WTC11 (cell line): ENCODE results near the gene SLC29A3. TPM values are rescaled to one million over a fixed set of nuclear protein-coding genes. Genes with fewer than 3 reads are reported as not detected.

Source experiments
- ATAC-seq: fragments of 200-7000 bp; cut with Tn5 transposase; 2 replicates; pipeline ENCODE4 v1.10.0; 2021; ENCODE audit warnings: mild to moderate bottlenecking, moderate library complexity
- CTCF ChIA-PET: fragments of 300-600 bp; sonication (Branson Sonifier 250); formaldehyde crosslinking; loops from one replicate; lab custom pipeline; 2021; ENCODE audit warnings: antibody characterized with exemption; lab: Charles Lee
- POLR2A ChIA-PET: fragments of 350-600 bp; sonication (Branson Sonifier 250); formaldehyde crosslinking; loops from one replicate; lab custom pipeline; 2021; ENCODE audit warnings: antibody characterized with exemption; lab: Charles Lee
- DNase-seq: peaks from one replicate; pipeline ENCODE4 v3.0.0; 2021; ENCODE audit warnings: low spot score
- H3K27ac Mint-ChIP-seq: 2 replicates; pipeline ENCODE4 v1.8.0; 2021; ENCODE audit warnings: mixed read lengths
- H3K27me3 Mint-ChIP-seq: 2 replicates; pipeline ENCODE4 v1.8.0; 2021; ENCODE audit warnings: low read depth, mild to moderate bottlenecking, moderate library complexity, mixed read lengths
- H3K36me3 Mint-ChIP-seq: 2 replicates; pipeline ENCODE4 v1.8.0; 2021; ENCODE audit warnings: mixed read lengths
- H3K4me1 Mint-ChIP-seq: 2 replicates; pipeline ENCODE4 v1.8.0; 2022; ENCODE audit warnings: mixed read lengths
- H3K4me3 Mint-ChIP-seq: 2 replicates; pipeline ENCODE4 v1.8.0; 2021; ENCODE audit warnings: mild to moderate bottlenecking, moderate library complexity, mixed read lengths
- H3K9me3 Mint-ChIP-seq: 2 replicates; pipeline ENCODE4 v1.8.0; 2021; ENCODE audit warnings: mixed read lengths
- ATF1 ChIP-seq: sonication (generic); formaldehyde crosslinking; IDR thresholded peaks from 2 replicates; pipeline ENCODE4 v1.8.1; 2023; ENCODE audit warnings: mild to moderate bottlenecking, moderate library complexity, missing genetic modification reagents
- CBFB ChIP-seq: sonication (generic); formaldehyde crosslinking; IDR thresholded peaks from 2 replicates; pipeline ENCODE4 v1.8.1; 2022; ENCODE audit warnings: mild to moderate bottlenecking, low read depth, missing genetic modification reagents
- CREM ChIP-seq: sonication (generic); formaldehyde crosslinking; IDR thresholded peaks from 2 replicates; pipeline ENCODE4 v1.8.1; 2022; ENCODE audit warnings: mild to moderate bottlenecking, missing genetic modification reagents, moderate library complexity
- ELF4 ChIP-seq: sonication (generic); formaldehyde crosslinking; IDR thresholded peaks from 2 replicates; pipeline ENCODE4 v1.8.1; 2022; ENCODE audit warnings: low read depth, mild to moderate bottlenecking, moderate library complexity, missing genetic modification reagents
- ETV6 ChIP-seq: sonication (generic); formaldehyde crosslinking; IDR thresholded peaks from 2 replicates; pipeline ENCODE4 v1.8.1; 2022; ENCODE audit warnings: mild to moderate bottlenecking, missing genetic modification reagents
- GABPB1 ChIP-seq: sonication (generic); formaldehyde crosslinking; IDR thresholded peaks from 2 replicates; pipeline ENCODE4 v1.8.1; 2023; ENCODE audit warnings: mild to moderate bottlenecking, missing genetic modification reagents
- IRF2 ChIP-seq: sonication (generic); formaldehyde crosslinking; IDR thresholded peaks from 2 replicates; pipeline ENCODE4 v1.8.0; 2022; ENCODE audit warnings: low read depth, missing genetic modification reagents, borderline replicate concordance
- NR1H2 ChIP-seq: sonication (generic); formaldehyde crosslinking; IDR thresholded peaks from 2 replicates; pipeline ENCODE4 v1.9.0; 2021; ENCODE audit warnings: mild to moderate bottlenecking, moderate library complexity, missing genetic modification reagents
- NR3C1 ChIP-seq: sonication (generic); formaldehyde crosslinking; conservative IDR thresholded peaks from 2 replicates; pipeline ENCODE4 v1.8.1; 2023; ENCODE audit warnings: low read depth, mild to moderate bottlenecking, missing genetic modification reagents
- RELA ChIP-seq: sonication (generic); formaldehyde crosslinking; IDR thresholded peaks from 2 replicates; pipeline ENCODE4 v1.8.1; 2022; ENCODE audit warnings: missing genetic modification reagents, mild to moderate bottlenecking, borderline replicate concordance
- RORB ChIP-seq: fragments of 250-450 bp; sonication (Bioruptor Pico); IDR thresholded peaks from 2 replicates; pipeline ENCODE4 v1.9.0; 2021; ENCODE audit warnings: mild to moderate bottlenecking
- ZNF138 ChIP-seq: sonication (generic); formaldehyde crosslinking; conservative IDR thresholded peaks from 2 replicates; pipeline ENCODE4 v1.8.1; 2022; ENCODE audit warnings: mild to moderate bottlenecking, moderate library complexity, missing genetic modification reagents
- ZNF263 ChIP-seq: sonication (generic); formaldehyde crosslinking; IDR thresholded peaks from 2 replicates; pipeline ENCODE4 v1.8.1; 2022; ENCODE audit warnings: low read depth, mild to moderate bottlenecking, moderate library complexity, missing genetic modification reagents
- total RNA-seq: library from RNA; stranded (reverse); gene quantifications from 3 replicates; pipeline ENCODE4 v1.2.3, GENCODE V29; 2021
- TF ChIP-seq, protein P1 (sequence below): sonication (generic); formaldehyde crosslinking; IDR thresholded peaks from 2 replicates; pipeline ENCODE4 v1.8.1; 2022; ENCODE audit warnings: mild to moderate bottlenecking, moderate library complexity, missing genetic modification reagents
- TF ChIP-seq, protein P2 (sequence below): fragments of 250-450 bp; sonication (Bioruptor Pico); IDR thresholded peaks from 2 replicates; pipeline ENCODE4 v1.9.0; 2021; ENCODE audit warnings: mild to moderate bottlenecking, borderline replicate concordance
- TF ChIP-seq, protein P3 (sequence below): sonication (generic); formaldehyde crosslinking; IDR thresholded peaks from 2 replicates; pipeline ENCODE4 v1.8.1; 2023; ENCODE audit warnings: mild to moderate bottlenecking, missing genetic modification reagents, moderate library complexity
- TF ChIP-seq, protein P4 (sequence below): sonication (generic); formaldehyde crosslinking; IDR thresholded peaks from 2 replicates; pipeline ENCODE4 v1.8.0; 2022; ENCODE audit warnings: mild to moderate bottlenecking, missing genetic modification reagents
- TF ChIP-seq, protein P5 (sequence below): sonication (generic); formaldehyde crosslinking; IDR thresholded peaks from 2 replicates; pipeline ENCODE4 v1.8.1; 2023; ENCODE audit warnings: mild to moderate bottlenecking, missing genetic modification reagents, borderline replicate concordance

Gene SLC29A3
- total RNA-seq, 1 experiment from 2014 or later = 9.2 TPM

DNA sequence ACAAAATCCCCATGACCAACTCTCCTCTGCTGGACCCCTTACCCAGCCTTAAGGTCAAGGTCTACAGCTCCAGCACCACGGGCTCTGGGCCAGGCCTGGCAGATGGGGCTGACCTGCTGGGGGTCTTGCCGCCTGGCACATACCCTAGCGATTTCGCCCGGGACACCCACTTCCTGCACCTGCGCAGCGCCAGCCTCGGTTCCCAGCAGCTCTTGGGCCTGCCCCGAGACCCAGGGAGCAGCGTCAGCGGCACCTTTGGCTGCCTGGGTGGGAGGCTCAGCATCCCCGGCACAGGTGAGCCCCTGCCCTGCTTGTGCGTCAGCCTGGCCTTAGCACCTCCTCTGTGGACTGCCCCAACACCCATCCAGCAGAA is 27.5 kb upstream of the SLC29A3 start:
- Mint-ChIP-seq H3K36me3 (peaks cover 35% of the 10 kb centered on the region), H3K4me3 (no peak overlapping the region), H3K9me3 (no peaks in the 10 kb centered on the region), H3K4me1 (no peaks in the 10 kb centered on the region), H3K27me3 (no peaks in the 10 kb centered on the region), H3K27ac (no peak overlapping the region)
- no peak for TF ChIP-seq CREM (CRISPR knock-in tag)
- TF ChIP-seq, protein P1, sequence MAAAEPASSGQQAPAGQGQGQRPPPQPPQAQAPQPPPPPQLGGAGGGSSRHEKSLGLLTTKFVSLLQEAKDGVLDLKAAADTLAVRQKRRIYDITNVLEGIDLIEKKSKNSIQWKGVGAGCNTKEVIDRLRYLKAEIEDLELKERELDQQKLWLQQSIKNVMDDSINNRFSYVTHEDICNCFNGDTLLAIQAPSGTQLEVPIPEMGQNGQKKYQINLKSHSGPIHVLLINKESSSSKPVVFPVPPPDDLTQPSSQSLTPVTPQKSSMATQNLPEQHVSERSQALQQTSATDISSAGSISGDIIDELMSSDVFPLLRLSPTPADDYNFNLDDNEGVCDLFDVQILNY (CRISPR knock-in tag) = no peak
- TF ChIP-seq NR3C1 (CRISPR knock-in tag) = no peak
- no peak for TF ChIP-seq CBFB (CRISPR knock-in tag)
- TF ChIP-seq, protein P2, sequence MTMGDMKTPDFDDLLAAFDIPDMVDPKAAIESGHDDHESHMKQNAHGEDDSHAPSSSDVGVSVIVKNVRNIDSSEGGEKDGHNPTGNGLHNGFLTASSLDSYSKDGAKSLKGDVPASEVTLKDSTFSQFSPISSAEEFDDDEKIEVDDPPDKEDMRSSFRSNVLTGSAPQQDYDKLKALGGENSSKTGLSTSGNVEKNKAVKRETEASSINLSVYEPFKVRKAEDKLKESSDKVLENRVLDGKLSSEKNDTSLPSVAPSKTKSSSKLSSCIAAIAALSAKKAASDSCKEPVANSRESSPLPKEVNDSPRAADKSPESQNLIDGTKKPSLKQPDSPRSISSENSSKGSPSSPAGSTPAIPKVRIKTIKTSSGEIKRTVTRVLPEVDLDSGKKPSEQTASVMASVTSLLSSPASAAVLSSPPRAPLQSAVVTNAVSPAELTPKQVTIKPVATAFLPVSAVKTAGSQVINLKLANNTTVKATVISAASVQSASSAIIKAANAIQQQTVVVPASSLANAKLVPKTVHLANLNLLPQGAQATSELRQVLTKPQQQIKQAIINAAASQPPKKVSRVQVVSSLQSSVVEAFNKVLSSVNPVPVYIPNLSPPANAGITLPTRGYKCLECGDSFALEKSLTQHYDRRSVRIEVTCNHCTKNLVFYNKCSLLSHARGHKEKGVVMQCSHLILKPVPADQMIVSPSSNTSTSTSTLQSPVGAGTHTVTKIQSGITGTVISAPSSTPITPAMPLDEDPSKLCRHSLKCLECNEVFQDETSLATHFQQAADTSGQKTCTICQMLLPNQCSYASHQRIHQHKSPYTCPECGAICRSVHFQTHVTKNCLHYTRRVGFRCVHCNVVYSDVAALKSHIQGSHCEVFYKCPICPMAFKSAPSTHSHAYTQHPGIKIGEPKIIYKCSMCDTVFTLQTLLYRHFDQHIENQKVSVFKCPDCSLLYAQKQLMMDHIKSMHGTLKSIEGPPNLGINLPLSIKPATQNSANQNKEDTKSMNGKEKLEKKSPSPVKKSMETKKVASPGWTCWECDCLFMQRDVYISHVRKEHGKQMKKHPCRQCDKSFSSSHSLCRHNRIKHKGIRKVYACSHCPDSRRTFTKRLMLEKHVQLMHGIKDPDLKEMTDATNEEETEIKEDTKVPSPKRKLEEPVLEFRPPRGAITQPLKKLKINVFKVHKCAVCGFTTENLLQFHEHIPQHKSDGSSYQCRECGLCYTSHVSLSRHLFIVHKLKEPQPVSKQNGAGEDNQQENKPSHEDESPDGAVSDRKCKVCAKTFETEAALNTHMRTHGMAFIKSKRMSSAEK = no peak
- no peak for TF ChIP-seq NR1H2
- TF ChIP-seq RORB (CRISPR knock-in tag) = no peak
- no peak for TF ChIP-seq ZNF138 (CRISPR knock-in tag)
- TF ChIP-seq, protein P3, sequence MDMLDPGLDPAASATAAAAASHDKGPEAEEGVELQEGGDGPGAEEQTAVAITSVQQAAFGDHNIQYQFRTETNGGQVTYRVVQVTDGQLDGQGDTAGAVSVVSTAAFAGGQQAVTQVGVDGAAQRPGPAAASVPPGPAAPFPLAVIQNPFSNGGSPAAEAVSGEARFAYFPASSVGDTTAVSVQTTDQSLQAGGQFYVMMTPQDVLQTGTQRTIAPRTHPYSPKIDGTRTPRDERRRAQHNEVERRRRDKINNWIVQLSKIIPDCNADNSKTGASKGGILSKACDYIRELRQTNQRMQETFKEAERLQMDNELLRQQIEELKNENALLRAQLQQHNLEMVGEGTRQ (CRISPR knock-in tag) = no peak
- ChIA-PET POLR2A (interaction anchor here (1.0 kb wide), 1 partner anchor 260 kb away, joined by 3 read pairs; no protein-coding TSS in a partner anchor), CTCF (interaction anchor here (1.2 to 1.7 kb wide), 2 partner anchors 21 to 388 kb away, joined by 3 to 5 read pairs; no protein-coding TSS in a partner anchor)
- DNase-seq (no peak), ATAC-seq (no peak)

DNA sequence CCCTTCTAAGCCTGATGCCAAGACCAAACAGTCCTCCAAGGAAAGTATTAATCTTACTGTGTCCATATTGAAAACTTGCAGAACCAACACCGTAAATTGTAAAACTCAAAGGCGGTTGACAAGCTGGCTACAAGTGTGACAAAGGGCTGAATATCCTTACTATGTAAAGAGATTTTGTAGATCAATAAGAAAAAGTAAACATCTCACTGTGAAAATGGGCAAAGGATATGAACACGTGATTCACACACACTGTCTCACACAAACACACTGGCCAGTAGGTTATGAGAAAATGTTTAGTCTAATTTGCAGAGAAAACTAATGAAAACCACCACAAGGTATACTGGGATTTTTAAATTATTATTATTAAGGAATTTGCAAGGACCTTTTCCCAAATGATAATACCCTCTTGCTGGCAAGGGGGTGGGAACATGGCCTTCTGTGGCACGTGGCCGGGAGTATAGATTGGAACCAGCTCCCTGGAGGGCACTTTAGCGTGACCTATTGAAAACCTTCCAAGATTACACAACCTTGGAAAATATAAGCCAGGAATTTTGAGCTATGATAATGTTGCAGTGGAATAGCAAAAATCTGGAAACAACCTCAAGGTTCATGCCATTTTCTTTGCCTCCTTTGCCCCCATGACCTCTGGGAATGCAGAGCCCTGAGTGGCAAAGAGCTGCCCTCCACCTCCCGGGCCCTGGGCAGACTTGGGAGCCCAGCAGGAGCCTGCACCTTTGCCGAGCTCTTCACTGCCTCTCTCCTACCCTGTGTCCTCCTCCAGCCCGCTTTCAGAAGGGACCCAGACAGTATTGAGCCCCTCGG is 26.2 kb upstream of the SLC29A3 start:
- ATAC-seq = no peak
- Mint-ChIP-seq H3K27ac (no peak overlapping the region), H3K4me3 (no peak overlapping the region), H3K9me3 (no peaks in the 10 kb centered on the region), H3K36me3 (peaks cover 34% of the 10 kb centered on the region), H3K27me3 (no peaks in the 10 kb centered on the region), H3K4me1 (no peaks in the 10 kb centered on the region)
- DNase-seq = no peak
- ChIA-PET POLR2A (no interaction called here), CTCF (interaction anchor here (1.2 to 1.7 kb wide), 2 partner anchors 23 to 390 kb away, joined by 3 to 5 read pairs; no protein-coding TSS in a partner anchor)
- TF ChIP-seq RELA (CRISPR knock-in tag) = no peak
- no peak for TF ChIP-seq ETV6 (CRISPR knock-in tag)
- TF ChIP-seq, protein P4, sequence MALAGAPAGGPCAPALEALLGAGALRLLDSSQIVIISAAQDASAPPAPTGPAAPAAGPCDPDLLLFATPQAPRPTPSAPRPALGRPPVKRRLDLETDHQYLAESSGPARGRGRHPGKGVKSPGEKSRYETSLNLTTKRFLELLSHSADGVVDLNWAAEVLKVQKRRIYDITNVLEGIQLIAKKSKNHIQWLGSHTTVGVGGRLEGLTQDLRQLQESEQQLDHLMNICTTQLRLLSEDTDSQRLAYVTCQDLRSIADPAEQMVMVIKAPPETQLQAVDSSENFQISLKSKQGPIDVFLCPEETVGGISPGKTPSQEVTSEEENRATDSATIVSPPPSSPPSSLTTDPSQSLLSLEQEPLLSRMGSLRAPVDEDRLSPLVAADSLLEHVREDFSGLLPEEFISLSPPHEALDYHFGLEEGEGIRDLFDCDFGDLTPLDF (CRISPR knock-in tag) = no peak
- TF ChIP-seq ELF4 = no peak
- TF ChIP-seq GABPB1 (CRISPR knock-in tag) = no peak
- TF ChIP-seq IRF2 (CRISPR knock-in tag) = no peak
- TF ChIP-seq, protein P2 = no peak
- no peak for TF ChIP-seq ATF1
- TF ChIP-seq ZNF263 (CRISPR knock-in tag) = no peak
- TF ChIP-seq, protein P5, sequence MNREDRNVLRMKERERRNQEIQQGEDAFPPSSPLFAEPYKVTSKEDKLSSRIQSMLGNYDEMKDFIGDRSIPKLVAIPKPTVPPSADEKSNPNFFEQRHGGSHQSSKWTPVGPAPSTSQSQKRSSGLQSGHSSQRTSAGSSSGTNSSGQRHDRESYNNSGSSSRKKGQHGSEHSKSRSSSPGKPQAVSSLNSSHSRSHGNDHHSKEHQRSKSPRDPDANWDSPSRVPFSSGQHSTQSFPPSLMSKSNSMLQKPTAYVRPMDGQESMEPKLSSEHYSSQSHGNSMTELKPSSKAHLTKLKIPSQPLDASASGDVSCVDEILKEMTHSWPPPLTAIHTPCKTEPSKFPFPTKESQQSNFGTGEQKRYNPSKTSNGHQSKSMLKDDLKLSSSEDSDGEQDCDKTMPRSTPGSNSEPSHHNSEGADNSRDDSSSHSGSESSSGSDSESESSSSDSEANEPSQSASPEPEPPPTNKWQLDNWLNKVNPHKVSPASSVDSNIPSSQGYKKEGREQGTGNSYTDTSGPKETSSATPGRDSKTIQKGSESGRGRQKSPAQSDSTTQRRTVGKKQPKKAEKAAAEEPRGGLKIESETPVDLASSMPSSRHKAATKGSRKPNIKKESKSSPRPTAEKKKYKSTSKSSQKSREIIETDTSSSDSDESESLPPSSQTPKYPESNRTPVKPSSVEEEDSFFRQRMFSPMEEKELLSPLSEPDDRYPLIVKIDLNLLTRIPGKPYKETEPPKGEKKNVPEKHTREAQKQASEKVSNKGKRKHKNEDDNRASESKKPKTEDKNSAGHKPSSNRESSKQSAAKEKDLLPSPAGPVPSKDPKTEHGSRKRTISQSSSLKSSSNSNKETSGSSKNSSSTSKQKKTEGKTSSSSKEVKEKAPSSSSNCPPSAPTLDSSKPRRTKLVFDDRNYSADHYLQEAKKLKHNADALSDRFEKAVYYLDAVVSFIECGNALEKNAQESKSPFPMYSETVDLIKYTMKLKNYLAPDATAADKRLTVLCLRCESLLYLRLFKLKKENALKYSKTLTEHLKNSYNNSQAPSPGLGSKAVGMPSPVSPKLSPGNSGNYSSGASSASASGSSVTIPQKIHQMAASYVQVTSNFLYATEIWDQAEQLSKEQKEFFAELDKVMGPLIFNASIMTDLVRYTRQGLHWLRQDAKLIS (CRISPR knock-in tag) = no peak
